ENCODE data around the gene AOC2.
A peak's percentile ranks its signal among the peaks of the same experiment; 100 is the strongest.

The AOC2 gene

DNA sequence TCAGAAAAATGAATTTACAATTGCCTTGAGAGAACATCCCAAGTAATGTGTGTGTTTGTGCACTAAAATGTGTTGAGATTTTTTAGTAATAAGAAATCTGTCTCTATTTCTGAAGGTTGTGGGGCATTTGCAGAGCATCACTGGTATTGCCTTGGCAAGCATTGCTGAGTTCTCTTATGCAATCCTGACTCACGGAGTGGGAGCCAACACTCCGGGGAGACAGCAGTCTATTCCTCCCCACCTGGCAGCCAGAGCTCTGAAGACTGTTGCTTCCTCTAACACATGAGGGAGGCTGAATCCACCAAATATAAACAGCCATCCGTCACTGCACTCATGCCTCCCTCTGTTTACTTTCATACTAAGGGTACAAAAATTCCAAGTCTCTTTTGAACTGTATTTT is 35.1 kb upstream of the AOC2 start:
- Histone ChIP-seq H3K36me3 (ENCODE audit: control insufficient read depth, low read depth, low read length) (peaks cover 26% of the 10 kb centered on the region), H3K27me3 (ENCODE audit: control insufficient read depth, insufficient read depth, low read length) (no peaks in the 10 kb centered on the region), H3K9me3 (ENCODE audit: control insufficient read depth, low read depth, low read length) (no peaks in the 10 kb centered on the region), H3K4me3 (ENCODE audit: low read length) (no peak overlapping the region), H3K4me1 (ENCODE audit: control insufficient read depth, low read depth, low read length) (no peaks in the 10 kb centered on the region), H3K27ac (ENCODE audit: low read length) (no peak overlapping the region), H3K9ac (ENCODE audit: low read length) (no peak overlapping the region)

DNA sequence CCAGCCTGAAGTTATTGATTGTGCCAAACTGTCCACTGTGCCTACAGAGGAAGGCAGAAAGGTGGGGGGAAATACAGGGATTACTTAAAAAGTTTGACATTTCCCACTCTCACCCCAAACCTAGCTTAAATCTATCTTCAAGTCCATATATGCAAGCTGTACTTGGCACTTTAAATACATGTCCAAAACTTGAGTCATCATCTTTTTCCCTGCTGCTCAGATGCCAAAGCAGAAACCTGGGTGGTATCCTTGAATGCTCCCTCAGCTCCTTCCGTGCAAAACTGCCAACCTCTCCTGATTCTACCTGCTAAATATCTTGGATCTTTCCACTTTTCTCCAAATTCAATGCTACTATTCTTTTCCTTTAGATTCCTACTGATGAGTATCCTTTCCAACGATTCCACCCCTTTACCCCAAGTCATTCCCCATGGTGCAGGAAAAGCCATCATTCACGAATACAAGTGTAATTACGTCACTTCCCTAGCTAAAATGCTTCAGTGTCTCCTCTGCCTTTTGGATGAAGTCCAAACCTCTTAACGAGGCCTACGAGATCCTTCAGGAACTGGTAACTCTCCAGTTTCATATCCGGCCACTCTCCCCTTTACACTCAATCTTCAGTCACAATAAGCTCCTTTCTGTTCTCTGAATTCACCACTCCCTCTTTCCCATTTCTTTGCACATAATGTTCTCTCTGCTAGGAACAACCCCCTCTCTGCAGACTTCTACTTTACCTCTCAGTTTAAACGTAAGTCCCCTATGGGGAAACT is 29.6 kb upstream of the AOC2 start:
- peaks cover 73% of the 10 kb centered on the region for H3K36me3 ChIP-seq (ENCODE audit: control insufficient read depth, low read depth, low read length)
- H3K4me1 ChIP-seq (ENCODE audit: control insufficient read depth, low read depth, low read length) = no peaks in the 10 kb centered on the region
- H3K4me3 ChIP-seq (ENCODE audit: low read length) = no peak overlapping the region
- H3K27ac ChIP-seq (ENCODE audit: low read length) = no peak overlapping the region
- H3K27me3 ChIP-seq (ENCODE audit: control insufficient read depth, insufficient read depth, low read length) = no peaks in the 10 kb centered on the region
- H3K9ac ChIP-seq (ENCODE audit: low read length) = no peak overlapping the region
- no peaks in the 10 kb centered on the region for H3K9me3 ChIP-seq (ENCODE audit: control insufficient read depth, low read depth, low read length)

DNA sequence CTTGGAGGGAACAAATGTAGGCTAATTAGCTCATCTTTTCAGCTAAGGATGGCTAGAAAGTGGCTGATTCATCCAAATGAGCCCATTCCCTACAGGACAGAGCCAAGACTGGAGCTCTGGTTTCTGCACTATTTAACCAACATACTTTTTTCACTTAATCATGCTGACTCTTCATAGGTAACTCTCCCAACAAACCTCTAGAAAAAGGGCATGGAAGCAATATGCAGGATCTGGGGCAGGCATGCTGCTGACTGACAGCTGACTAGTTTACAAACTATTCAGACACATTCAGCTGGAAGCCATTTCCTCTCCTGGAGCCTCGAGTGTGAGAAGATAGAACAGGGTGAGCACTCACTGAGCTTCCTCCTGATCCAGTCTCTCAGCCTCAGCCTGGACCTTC is 26.5 kb upstream of the AOC2 start:
- Histone ChIP-seq H3K4me1 (ENCODE audit: control insufficient read depth, low read depth, low read length) (no peaks in the 10 kb centered on the region), H3K27me3 (ENCODE audit: control insufficient read depth, insufficient read depth, low read length) (no peaks in the 10 kb centered on the region), H3K9me3 (ENCODE audit: control insufficient read depth, low read depth, low read length) (no peaks in the 10 kb centered on the region), H3K4me3 (ENCODE audit: low read length) (no peak overlapping the region), H3K36me3 (ENCODE audit: control insufficient read depth, low read depth, low read length) (peaks cover 65% of the 10 kb centered on the region), H3K9ac (ENCODE audit: low read length) (no peak overlapping the region), H3K27ac (ENCODE audit: low read length) (no peak overlapping the region)

DNA sequence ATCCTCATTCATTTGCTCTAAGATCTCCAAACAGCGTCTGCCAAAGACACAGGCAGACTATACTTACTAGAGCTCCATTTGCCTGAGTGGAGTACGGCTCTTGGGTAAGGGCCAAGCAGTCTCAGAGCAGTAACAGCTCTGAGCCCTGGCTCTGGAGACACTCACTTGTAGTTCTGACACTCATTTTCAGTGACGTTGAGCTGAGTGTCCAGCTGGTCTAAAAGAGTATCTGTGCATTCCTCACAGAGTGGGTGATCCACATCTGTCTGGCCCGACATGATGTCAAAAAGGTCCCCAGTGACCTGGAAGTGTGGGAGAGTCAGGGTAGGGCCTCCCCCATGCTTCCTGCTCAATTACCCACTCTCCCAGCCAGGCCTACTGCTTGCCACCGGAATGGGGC is 26.0 kb upstream of the AOC2 start:
- H3K36me3 ChIP-seq (ENCODE audit: control insufficient read depth, low read depth, low read length) = peaks cover 64% of the 10 kb centered on the region
- no peaks in the 10 kb centered on the region for H3K27me3 ChIP-seq (ENCODE audit: control insufficient read depth, insufficient read depth, low read length)
- H3K27ac ChIP-seq (ENCODE audit: low read length) = no peak overlapping the region
- H3K9me3 ChIP-seq (ENCODE audit: control insufficient read depth, low read depth, low read length) = no peaks in the 10 kb centered on the region
- no peak overlapping the region for H3K4me3 ChIP-seq (ENCODE audit: low read length)
- H3K9ac ChIP-seq (ENCODE audit: low read length) = no peak overlapping the region
- no peaks in the 10 kb centered on the region for H3K4me1 ChIP-seq (ENCODE audit: control insufficient read depth, low read depth, low read length)

DNA sequence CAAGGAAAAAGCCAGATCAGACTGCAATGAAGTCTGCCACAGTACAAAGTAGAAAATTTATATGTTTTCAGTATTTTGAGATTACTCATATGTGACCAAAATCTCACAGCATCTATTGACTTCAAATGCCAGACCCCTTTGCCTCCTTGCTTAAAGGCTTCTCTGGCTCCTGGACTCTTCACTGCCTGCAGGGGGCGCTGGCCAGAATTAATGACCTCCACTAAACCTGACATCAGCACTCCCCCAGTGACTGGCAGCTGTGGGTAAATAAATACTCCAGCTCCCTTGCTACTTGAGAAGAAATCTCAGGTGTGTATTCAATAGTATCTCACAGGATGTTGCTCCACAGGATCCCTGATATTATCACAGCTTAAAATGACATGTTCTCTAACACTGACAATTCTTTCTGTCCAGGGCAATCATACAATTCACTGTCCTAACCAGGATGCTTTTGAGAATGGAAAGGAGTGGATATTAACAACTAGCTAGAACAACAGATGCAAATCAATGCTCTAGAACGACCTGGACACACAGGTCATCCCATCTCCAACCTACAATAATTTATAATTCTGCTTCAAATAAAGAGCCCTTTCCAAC is 24.3 kb upstream of the AOC2 start:
- H3K4me3 ChIP-seq (ENCODE audit: low read length) = no peak overlapping the region
- H3K4me1 ChIP-seq (ENCODE audit: control insufficient read depth, low read depth, low read length) = no peaks in the 10 kb centered on the region
- H3K9me3 ChIP-seq (ENCODE audit: control insufficient read depth, low read depth, low read length) = no peaks in the 10 kb centered on the region
- H3K27ac ChIP-seq (ENCODE audit: low read length) = no peak overlapping the region
- H3K27me3 ChIP-seq (ENCODE audit: control insufficient read depth, insufficient read depth, low read length) = no peaks in the 10 kb centered on the region
- H3K9ac ChIP-seq (ENCODE audit: low read length) = no peak overlapping the region
- H3K36me3 ChIP-seq (ENCODE audit: control insufficient read depth, low read depth, low read length) = peaks cover 51% of the 10 kb centered on the region

DNA sequence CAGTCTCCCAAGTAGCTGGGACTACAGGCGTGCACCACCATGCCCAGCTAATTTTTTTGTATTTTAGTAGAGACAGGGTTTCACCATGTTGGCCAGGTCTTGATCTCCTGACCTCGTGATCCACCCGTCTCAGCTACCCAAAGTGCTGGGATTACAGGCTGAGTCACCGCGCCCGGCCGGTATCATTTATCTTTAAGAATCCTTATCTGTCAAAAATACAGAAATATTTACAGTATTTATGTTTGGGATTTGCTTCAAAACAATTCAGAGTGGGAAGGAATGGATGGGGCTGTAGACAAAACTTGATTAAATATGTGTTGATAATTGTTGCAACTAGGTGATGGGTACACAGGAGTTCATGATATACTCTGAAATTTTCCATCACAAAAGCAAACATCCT is 23.2 kb upstream of the AOC2 start:
- H3K27me3 ChIP-seq (ENCODE audit: control insufficient read depth, insufficient read depth, low read length) = no peaks in the 10 kb centered on the region
- H3K4me1 ChIP-seq (ENCODE audit: control insufficient read depth, low read depth, low read length) = no peaks in the 10 kb centered on the region
- peaks cover 39% of the 10 kb centered on the region for H3K36me3 ChIP-seq (ENCODE audit: control insufficient read depth, low read depth, low read length)
- no peak overlapping the region for H3K27ac ChIP-seq (ENCODE audit: low read length)
- H3K4me3 ChIP-seq (ENCODE audit: low read length) = no peak overlapping the region
- no peak overlapping the region for H3K9ac ChIP-seq (ENCODE audit: low read length)
- H3K9me3 ChIP-seq (ENCODE audit: control insufficient read depth, low read depth, low read length) = no peaks in the 10 kb centered on the region

DNA sequence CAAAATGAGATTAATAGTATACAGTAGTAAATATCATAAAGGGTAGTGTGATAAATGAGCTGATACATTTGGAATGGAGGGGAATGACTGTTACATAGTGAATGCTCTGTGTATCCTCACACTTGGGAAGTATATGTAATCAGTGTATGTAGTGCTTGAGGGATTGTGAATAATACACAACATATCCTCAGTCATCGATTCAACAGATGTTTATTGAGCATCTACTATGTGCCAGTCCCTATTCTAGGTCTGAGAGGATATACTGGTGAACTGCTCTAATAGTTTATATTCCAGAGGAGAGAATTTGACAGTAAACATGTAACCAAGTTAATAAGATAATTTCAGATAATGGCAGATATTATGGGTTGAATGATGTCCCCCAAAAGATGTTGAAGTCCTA is 16.9 kb upstream of the AOC2 start:
- H3K36me3 ChIP-seq (ENCODE audit: control insufficient read depth, low read depth, low read length) = no peaks in the 10 kb centered on the region

DNA sequence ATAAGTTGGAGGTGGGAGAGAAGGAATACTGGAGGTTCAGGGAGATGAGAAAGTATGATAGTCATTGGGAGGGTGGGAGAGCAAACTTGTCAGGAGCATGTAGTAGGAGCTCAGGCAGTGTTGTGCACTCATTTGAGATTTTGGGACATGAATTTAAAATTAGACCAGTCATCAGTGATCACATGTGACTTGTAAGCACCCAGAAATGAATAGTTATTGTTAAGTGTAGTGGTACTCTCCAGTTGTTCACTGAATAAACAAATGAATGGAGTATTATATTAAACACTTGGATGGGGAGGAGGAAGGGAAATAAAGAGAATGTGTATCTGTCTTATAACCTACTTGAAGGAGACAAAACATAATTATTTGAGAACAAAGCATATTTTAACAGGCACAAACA is 13.4 kb upstream of the AOC2 start:
- H3K9ac ChIP-seq (ENCODE audit: low read length) = no peak overlapping the region
- H3K4me3 ChIP-seq (ENCODE audit: low read length) = no peak overlapping the region
- H3K36me3 ChIP-seq (ENCODE audit: control insufficient read depth, low read depth, low read length) = peaks cover 8% of the 10 kb centered on the region
- H3K9me3 ChIP-seq (ENCODE audit: control insufficient read depth, low read depth, low read length) = no peaks in the 10 kb centered on the region
- H3K27ac ChIP-seq (ENCODE audit: low read length) = no peak overlapping the region
- H3K27me3 ChIP-seq (ENCODE audit: control insufficient read depth, insufficient read depth, low read length) = peaks cover 20% of the 10 kb centered on the region
- peaks cover 3% of the 10 kb centered on the region for H3K4me1 ChIP-seq (ENCODE audit: control insufficient read depth, low read depth, low read length)

More for the DNA sequence above, 16.9 kb upstream of the AOC2 start:
- Histone ChIP-seq H3K27ac (ENCODE audit: low read length) (no peak overlapping the region), H3K27me3 (ENCODE audit: control insufficient read depth, insufficient read depth, low read length) (peaks cover 20% of the 10 kb centered on the region), H3K9ac (ENCODE audit: low read length) (no peak overlapping the region), H3K4me3 (ENCODE audit: low read length) (no peak overlapping the region), H3K4me1 (ENCODE audit: control insufficient read depth, low read depth, low read length) (peaks cover 3% of the 10 kb centered on the region), H3K9me3 (ENCODE audit: control insufficient read depth, low read depth, low read length) (no peaks in the 10 kb centered on the region)

DNA sequence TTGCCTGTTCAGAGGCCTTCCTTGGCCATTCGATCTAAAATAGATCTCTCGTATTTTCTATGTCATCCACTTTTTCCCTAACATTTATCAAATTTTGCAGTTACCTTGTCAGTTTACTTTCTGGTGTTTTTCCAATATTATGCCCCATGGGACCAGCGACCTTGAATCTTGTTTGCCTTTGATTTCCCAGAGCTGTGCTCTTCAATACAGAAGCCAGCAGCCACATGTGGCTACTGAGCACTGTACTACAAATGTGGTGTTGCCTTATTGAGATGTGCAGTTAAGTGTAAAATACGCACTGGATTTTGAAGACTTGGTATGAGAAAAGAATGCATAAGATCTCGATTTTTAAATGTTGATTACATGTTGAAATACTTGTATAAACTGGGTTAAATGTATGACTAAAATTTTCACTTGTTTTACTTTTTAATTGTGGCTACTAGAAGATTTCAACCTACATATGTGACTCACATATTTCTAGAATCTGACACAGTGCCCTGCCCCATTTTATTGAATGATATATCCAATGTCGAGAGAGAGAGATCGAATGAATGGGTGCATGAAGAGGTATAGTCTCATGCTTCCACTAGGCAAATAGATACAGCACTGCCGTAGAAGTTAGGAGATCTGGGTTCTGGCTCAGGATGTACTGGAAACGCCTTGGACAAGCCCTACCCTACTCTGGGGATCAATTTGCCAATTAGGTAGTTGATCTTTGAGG is 12.0 kb upstream of the AOC2 start:
- Histone ChIP-seq H3K27ac (ENCODE audit: low read length) (peak overlapping the region; percentile 95), H3K4me3 (ENCODE audit: low read length) (peak overlapping the region; percentile 62), H3K36me3 (ENCODE audit: control insufficient read depth, low read depth, low read length) (peaks cover 16% of the 10 kb centered on the region)

DNA sequence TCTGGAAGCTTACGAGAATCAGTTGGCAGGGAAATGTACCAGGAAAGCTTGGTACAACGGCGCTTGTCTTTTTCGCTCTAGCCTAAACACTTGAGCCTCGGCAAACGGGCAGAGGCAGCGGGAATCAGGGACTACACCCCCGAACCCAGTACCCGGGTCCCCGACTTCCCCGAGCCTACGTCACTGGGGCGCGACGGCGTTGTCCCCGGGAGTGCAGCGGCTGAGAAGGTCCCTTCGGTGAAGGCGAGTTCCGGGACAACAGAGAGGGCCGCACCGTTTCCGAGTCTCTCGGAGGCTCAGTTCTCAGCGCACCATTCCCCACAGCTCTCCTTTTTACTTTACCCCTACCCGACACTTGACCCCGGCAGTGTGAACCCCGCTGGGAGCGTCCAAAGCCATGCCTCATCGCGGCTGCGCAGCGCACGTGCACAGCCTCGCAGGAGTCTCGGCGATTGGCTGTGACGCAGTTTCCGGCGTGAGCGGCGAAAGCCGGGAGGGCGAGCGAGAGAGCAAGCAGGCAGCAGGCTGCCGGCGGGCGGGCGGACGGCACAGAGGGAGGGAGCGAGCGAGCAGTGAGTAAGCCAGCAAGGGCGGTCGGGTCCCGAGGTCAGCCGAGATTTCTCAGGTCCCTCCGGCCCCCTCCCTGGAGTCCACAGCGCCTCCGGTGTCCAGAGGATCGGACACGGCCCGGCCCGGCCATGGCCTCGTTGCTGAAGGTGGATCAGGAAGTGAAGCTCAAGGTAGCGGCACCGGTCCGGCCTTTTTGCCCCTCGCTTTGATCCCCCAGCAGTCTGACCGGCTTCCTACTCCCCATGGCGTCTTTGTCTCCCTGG is 11.2 kb upstream of the AOC2 start, which contains the start of gene PSME3:
Gene PSME3, plus strand, starts transcription at position 464 of the 833 bp plus-strand sequence. Its CDS starts 235 bp downstream, at position 699.
- Histone ChIP-seq H3K36me3 (ENCODE audit: control insufficient read depth, low read depth, low read length) (peaks cover 24% of the 10 kb centered on the region), H3K9ac (ENCODE audit: low read length) (peak within 1 kb of the TSS; percentile 92), H3K4me1 (ENCODE audit: control insufficient read depth, low read depth, low read length) (peaks cover 3% of the 10 kb centered on the region), H3K9me3 (ENCODE audit: control insufficient read depth, low read depth, low read length) (no peaks in the 10 kb centered on the region), H3K4me3 (ENCODE audit: low read length) (peak within 1 kb of the TSS; percentile 62), H3K27me3 (ENCODE audit: control insufficient read depth, insufficient read depth, low read length) (peaks cover 6% of the 10 kb centered on the region), H3K27ac (ENCODE audit: low read length) (peak within 1 kb of the TSS; percentile 95)

More for the DNA sequence above, 12.0 kb upstream of the AOC2 start:
- H3K9ac ChIP-seq (ENCODE audit: low read length) = peak overlapping the region; percentile 92
- no peaks in the 10 kb centered on the region for H3K9me3 ChIP-seq (ENCODE audit: control insufficient read depth, low read depth, low read length)
- peaks cover 13% of the 10 kb centered on the region for H3K27me3 ChIP-seq (ENCODE audit: control insufficient read depth, insufficient read depth, low read length)
- peaks cover 3% of the 10 kb centered on the region for H3K4me1 ChIP-seq (ENCODE audit: control insufficient read depth, low read depth, low read length)
